ENCODE results near the gene OSBPL5. TPM values are rescaled to one million over a fixed set of nuclear protein-coding genes. Genes with fewer than 3 reads are reported as not detected.

OSBPL5 gene
- total RNA-seq, 1 donor from 2014 or later: 31.4 TPM

DNA sequence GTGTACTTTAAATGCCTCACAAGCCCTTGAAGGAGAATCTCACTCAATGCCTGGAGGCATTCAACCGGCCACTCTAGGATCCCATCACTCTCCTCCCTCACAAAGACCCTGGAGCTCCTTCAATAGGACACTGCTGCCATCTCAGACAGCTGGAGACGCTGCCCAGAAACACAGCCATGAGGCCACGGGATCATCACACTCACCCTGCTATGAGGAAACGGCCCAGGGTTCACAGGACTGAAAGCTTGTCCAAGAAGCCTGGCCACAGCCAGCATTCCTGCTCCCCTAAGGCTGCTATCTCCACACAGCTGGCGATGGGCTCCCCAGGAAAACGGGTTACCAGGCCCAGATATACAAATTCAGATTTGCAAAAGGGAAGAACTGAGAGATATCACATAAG is 121.1 kb downstream of the OSBPL5 start:
- no peaks in the 10 kb centered on the region for H3K9me3 Mint-ChIP-seq
- DNase-seq (ENCODE audit: low read depth, low spot score): no peak
- no peak overlapping the region for H3K4me3 Mint-ChIP-seq
- no peaks in the 10 kb centered on the region for H3K27me3 Mint-ChIP-seq (ENCODE audit: low read depth)
- TF ChIP-seq, protein P1, sequence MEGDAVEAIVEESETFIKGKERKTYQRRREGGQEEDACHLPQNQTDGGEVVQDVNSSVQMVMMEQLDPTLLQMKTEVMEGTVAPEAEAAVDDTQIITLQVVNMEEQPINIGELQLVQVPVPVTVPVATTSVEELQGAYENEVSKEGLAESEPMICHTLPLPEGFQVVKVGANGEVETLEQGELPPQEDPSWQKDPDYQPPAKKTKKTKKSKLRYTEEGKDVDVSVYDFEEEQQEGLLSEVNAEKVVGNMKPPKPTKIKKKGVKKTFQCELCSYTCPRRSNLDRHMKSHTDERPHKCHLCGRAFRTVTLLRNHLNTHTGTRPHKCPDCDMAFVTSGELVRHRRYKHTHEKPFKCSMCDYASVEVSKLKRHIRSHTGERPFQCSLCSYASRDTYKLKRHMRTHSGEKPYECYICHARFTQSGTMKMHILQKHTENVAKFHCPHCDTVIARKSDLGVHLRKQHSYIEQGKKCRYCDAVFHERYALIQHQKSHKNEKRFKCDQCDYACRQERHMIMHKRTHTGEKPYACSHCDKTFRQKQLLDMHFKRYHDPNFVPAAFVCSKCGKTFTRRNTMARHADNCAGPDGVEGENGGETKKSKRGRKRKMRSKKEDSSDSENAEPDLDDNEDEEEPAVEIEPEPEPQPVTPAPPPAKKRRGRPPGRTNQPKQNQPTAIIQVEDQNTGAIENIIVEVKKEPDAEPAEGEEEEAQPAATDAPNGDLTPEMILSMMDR (conservative IDR thresholded peaks at IDR 0.05): no peak
- peaks cover 4% of the 10 kb centered on the region for H3K36me3 Mint-ChIP-seq (ENCODE audit: low read depth)
- no peaks in the 10 kb centered on the region for H3K4me1 Mint-ChIP-seq
- no peak overlapping the region for H3K27ac Mint-ChIP-seq (ENCODE audit: unreplicated experiment)

DNA sequence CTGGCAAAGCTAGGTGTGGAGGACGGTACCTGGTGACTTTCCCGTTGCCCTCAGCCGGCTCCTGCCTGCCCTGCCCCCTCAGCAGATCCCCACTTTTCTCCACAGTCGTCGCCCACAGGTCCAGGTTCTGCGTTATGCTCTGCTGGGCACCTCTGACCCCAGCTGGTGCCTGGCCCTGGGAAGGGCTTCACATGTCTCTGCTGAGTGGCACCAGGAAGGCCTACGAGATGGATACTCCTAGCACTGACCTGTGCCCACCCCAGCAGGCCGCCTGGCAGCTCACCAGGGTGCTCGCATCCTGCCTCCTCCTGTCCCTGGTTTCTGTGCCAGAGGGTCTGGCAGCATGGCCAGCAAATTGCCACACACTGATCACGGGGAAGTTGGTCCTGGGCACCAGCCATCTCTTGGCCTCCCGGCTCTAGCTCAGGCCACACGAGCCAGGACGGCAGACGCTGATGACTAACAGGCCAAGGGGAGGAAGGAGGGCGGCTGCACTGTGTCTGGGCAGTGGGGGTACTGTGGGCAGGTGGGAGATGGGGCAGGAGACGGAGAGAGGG is 121.7 kb downstream of the OSBPL5 start:
- Mint-ChIP-seq H3K4me1 (no peaks in the 10 kb centered on the region), H3K9me3 (no peaks in the 10 kb centered on the region), H3K27ac (ENCODE audit: unreplicated experiment) (no peak overlapping the region), H3K27me3 (ENCODE audit: low read depth) (no peaks in the 10 kb centered on the region), H3K4me3 (no peak overlapping the region), H3K36me3 (ENCODE audit: low read depth) (peaks cover 4% of the 10 kb centered on the region)
- no peak for DNase-seq (ENCODE audit: low read depth, low spot score)
- TF ChIP-seq, protein P1 (conservative IDR thresholded peaks at IDR 0.05): no peak

DNA sequence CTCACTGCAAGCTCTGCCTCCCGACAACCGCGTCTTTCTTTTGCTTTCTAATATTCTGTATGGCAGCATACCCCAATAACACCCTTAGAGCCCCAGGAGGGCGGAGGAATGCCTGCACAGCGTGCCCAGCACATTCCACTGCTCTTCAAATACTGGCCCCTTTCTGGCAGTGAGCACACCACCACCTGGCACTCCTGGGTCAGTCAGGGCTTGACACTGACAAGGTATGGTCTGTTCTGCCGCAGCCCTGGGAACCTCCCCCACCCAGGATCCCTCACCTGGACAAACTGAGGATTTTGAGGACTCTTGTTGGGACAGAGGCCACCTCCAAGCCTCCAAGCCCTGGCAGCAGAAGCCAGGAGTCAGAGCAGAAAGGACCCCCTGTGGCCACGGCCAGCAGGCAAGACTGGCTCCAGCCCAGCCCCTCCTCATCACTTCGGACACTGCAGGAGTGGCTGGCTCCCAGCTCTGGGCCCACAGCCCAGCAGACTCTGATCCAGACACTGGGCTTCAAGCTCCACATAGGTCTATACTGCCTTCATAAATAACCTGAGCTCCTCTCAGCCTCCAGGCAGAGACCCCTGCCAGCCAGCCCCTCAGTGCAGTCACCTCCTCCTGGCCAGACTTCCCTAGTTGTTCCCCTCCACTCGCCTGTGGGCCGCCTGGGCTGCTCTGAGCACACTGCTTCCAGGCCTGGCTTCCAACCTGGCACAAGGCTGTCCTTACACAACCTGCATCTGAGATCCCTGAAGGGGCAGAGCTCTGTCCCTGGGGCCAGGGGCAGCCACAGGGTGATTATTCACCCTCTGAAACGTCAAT is 122.4 kb downstream of the OSBPL5 start:
- TF ChIP-seq, protein P1 (conservative IDR thresholded peaks at IDR 0.05): no peak
- Mint-ChIP-seq H3K36me3 (ENCODE audit: low read depth) (peaks cover 4% of the 10 kb centered on the region), H3K9me3 (no peaks in the 10 kb centered on the region), H3K4me3 (no peak overlapping the region), H3K4me1 (no peaks in the 10 kb centered on the region), H3K27me3 (ENCODE audit: low read depth) (no peaks in the 10 kb centered on the region), H3K27ac (ENCODE audit: unreplicated experiment) (no peak overlapping the region)
- DNase-seq (ENCODE audit: low read depth, low spot score): no peak

DNA sequence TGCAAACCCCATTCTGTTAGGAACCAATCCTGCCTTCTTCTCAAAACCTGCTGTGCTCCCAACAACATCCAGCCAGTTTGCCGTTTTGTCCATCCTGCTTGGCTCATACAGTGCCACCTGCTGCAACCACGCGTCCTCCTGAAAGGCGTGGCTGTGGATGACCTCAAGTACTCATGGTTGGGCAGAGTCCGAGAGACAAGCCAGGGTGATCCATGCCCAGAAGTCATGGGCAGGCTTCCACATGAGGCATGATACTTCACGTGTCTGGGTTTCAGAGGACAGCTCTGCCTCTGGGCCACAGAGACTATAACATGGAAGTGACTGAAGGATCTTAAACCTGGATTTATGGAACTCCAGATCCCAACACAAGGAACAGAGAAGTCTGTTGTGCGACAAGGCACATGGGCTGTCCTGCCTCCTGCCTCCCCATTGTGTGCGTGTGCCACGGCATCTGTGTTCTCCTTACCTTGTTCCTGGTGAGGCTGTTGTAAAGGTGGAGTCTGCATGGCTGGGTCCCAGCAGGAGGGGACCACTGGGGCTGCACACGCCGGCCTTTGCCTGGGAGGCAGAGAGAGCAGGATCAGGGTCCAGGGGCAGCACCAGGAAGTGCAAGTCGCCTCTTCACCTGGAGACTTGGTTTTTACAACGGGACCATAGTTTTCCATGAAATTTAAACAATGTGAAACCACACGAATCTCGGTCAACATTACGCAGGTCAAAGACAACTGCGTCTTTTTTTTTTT is 123.2 kb downstream of the OSBPL5 start:
- H3K4me1 Mint-ChIP-seq: peaks cover 4% of the 10 kb centered on the region
- DNase-seq (ENCODE audit: low read depth, low spot score): no peak
- peaks cover 6% of the 10 kb centered on the region for H3K36me3 Mint-ChIP-seq (ENCODE audit: low read depth)
- TF ChIP-seq, protein P1 (conservative IDR thresholded peaks at IDR 0.05): no peak
- H3K9me3 Mint-ChIP-seq: no peaks in the 10 kb centered on the region
- H3K4me3 Mint-ChIP-seq: no peak overlapping the region
- no peaks in the 10 kb centered on the region for H3K27me3 Mint-ChIP-seq (ENCODE audit: low read depth)
- H3K27ac Mint-ChIP-seq (ENCODE audit: unreplicated experiment): no peak overlapping the region

DNA sequence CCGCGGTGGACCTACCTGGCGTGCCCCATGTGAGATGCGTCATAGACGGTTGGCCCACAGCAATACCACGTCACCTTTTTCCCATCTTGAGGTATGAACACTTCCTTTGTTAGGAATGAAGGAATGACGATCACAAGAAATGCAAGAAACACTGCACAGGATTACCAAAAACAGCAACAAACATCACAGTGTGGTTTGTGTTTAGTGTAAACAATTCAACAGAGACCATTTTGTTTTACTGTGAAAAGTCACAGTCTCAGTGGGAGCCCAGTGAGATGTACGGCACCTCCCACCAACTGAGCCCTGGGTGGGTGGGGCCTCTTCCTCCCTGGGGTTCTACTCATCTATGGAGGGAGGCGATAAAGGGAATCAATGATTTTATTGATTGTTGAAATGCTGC is 124.2 kb downstream of the OSBPL5 start:
- Mint-ChIP-seq H3K4me3 (no peak overlapping the region), H3K27me3 (ENCODE audit: low read depth) (no peaks in the 10 kb centered on the region), H3K27ac (ENCODE audit: unreplicated experiment) (no peak overlapping the region), H3K9me3 (no peaks in the 10 kb centered on the region), H3K4me1 (peaks cover 4% of the 10 kb centered on the region), H3K36me3 (ENCODE audit: low read depth) (peaks cover 6% of the 10 kb centered on the region)
- no peak for DNase-seq (ENCODE audit: low read depth, low spot score)
- TF ChIP-seq, protein P1 (conservative IDR thresholded peaks at IDR 0.05): no peak
